HEK293T (cell line): Measurements from ENCODE around the gene S100A13.
A peak's percentile ranks its signal among the peaks of the same experiment; 100 is the strongest.

ENCODE experiments used
- CTCF ChIA-PET: fragments of 350-600 bp; formaldehyde crosslinking; extraction: SDS; loops from one replicate; lab custom pipeline; 2021; ENCODE audit warnings: antibody characterized with exemption, inconsistent platforms; lab: Yijun Ruan, JAX
- POLR2A ChIA-PET: fragments of 350-600 bp; formaldehyde crosslinking; extraction: SDS; loops from one replicate; lab custom pipeline; 2020; ENCODE audit warnings: antibody characterized with exemption, inconsistent platforms; lab: Yijun Ruan, JAX
- DNase-seq: peaks from one replicate; pipeline ENCODE4 v3.0.0; 2012; ENCODE audit warnings: mixed read lengths; ENCODE audit errors: extremely low spot score
- ARNT ChIP-seq: fragments of 450-650 bp; IDR thresholded peaks from 2 replicates; pipeline ENCODE4 v1.6.1; 2017; ENCODE audit warnings: mild to moderate bottlenecking
- BHLHE40 ChIP-seq: fragments of 450-650 bp; IDR thresholded peaks from 2 replicates; pipeline ENCODE4 v1.6.1; 2016; ENCODE audit warnings: mild to moderate bottlenecking, moderate library complexity, borderline replicate concordance
- CTBP1 ChIP-seq: fragments of 450-650 bp; IDR thresholded peaks from 2 replicates; pipeline ENCODE4 v1.6.1; 2016; ENCODE audit warnings: borderline replicate concordance
- ELF4 ChIP-seq: fragments of 450-650 bp; IDR thresholded peaks from 2 replicates; pipeline ENCODE4 v1.6.1; 2017; ENCODE audit warnings: antibody characterized with exemption
- FOXA1 ChIP-seq: fragments of 450-650 bp; IDR thresholded peaks from 2 replicates; pipeline ENCODE4 v1.6.1; 2016; ENCODE audit warnings: mild to moderate bottlenecking
- FOXK2 ChIP-seq: fragments of 450-650 bp; IDR thresholded peaks from 2 replicates; pipeline ENCODE4 v1.6.1; 2016; ENCODE audit warnings: mild to moderate bottlenecking
- FOXM1 ChIP-seq: fragments of 450-650 bp; IDR thresholded peaks from 2 replicates; pipeline ENCODE4 v1.6.1; 2017; ENCODE audit warnings: mild to moderate bottlenecking, borderline replicate concordance
- HDGF ChIP-seq: fragments of 450-650 bp; IDR thresholded peaks from 2 replicates; pipeline ENCODE4 v1.6.1; 2017; ENCODE audit warnings: antibody characterized with exemption, borderline replicate concordance
- L3MBTL2 ChIP-seq: fragments of 450-650 bp; conservative IDR thresholded peaks from 2 replicates; pipeline ENCODE4 v1.6.1; 2016; ENCODE audit warnings: mild to moderate bottlenecking
- LEF1 ChIP-seq: fragments of 450-650 bp; IDR thresholded peaks from 2 replicates; pipeline ENCODE4 v1.6.1; 2017; ENCODE audit warnings: mild to moderate bottlenecking, borderline replicate concordance
- NFRKB ChIP-seq: fragments of 450-650 bp; IDR thresholded peaks from 2 replicates; pipeline ENCODE4 v1.6.1; 2016; ENCODE audit warnings: mild to moderate bottlenecking, moderate library complexity
- SP1 ChIP-seq: fragments of 450-650 bp; IDR thresholded peaks from 2 replicates; pipeline ENCODE4 v1.6.1; 2017
- SUZ12 ChIP-seq: fragments of 450-650 bp; IDR thresholded peaks from 2 replicates; pipeline ENCODE4 v1.6.1; 2016; ENCODE audit warnings: mild to moderate bottlenecking
- TARDBP ChIP-seq: fragments of 450-650 bp; IDR thresholded peaks from 2 replicates; pipeline ENCODE4 v1.6.1; 2016
- ZNF384 ChIP-seq: fragments of 450-650 bp; IDR thresholded peaks from 2 replicates; pipeline ENCODE4 v1.6.1; 2016
- TF ChIP-seq, protein P1 (sequence below): fragments of 450-650 bp; IDR thresholded peaks from 2 replicates; pipeline ENCODE4 v1.6.1; 2016

Gene S100A13

DNA sequence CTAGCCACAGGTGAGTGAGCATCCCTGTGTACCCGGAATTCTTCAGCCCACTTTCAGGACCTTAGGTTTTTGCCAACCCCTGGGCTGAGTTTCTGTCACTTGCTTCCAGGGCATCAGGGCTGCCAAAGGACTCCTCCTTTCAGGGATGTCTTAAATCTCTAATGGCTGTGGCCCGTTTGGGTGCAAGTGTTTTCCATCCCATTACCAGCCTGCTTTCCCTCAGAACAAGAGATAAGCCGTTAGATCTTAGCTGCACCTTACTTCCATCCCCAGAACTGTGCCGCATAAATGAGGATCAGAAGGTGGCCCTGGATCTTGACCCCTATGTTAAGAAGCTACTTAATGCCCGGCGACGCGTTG is 31.9 kb upstream of the S100A13 start:
- ChIA-PET POLR2A (interaction anchor here (0.7 to 4.1 kb wide), 8 partner anchors 9 to 331 kb away, joined by 3 to 41 read pairs (median 4); partner anchors contain the start of genes CHTOP, ILF2 and S100A13), CTCF (interaction anchor here (1.3 kb wide), 1 partner anchor 149 kb away, joined by 5 read pairs; no protein-coding TSS in a partner anchor)

GRCh38 chr1:153658400-153659174 is 31.3 kb upstream of the S100A13 start, which contains the start of gene SNAPIN:
TSS of gene SNAPIN (plus strand) at chr1:153658703. CDS start at chr1:153658744, 41 bp downstream.
- TF ChIP-seq ELF4 (peak; percentile 23; the same call in 1 of the 2 replicates), HDGF (0 out of 2 replicates have a peak, but pooled peaks have one; percentile 16), L3MBTL2 (no peak; the same call in 1 of the 2 replicates), ZNF384 (no peak), ARNT (0 out of 2 replicates have a peak, but pooled peaks have one; percentile 28)
- TF ChIP-seq, protein P1, sequence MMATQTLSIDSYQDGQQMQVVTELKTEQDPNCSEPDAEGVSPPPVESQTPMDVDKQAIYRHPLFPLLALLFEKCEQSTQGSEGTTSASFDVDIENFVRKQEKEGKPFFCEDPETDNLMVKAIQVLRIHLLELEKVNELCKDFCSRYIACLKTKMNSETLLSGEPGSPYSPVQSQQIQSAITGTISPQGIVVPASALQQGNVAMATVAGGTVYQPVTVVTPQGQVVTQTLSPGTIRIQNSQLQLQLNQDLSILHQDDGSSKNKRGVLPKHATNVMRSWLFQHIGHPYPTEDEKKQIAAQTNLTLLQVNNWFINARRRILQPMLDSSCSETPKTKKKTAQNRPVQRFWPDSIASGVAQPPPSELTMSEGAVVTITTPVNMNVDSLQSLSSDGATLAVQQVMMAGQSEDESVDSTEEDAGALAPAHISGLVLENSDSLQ = no peak
- DNase-seq = peak; percentile 93
- CTCF ChIA-PET = interaction anchor here (1.3 kb wide), 1 partner anchor 148 kb away, joined by 5 read pairs; no protein-coding TSS in a partner anchor
- POLR2A ChIA-PET = interaction anchor here (0.8 to 4.1 kb wide), 8 partner anchors 9 to 332 kb away, joined by 3 to 41 read pairs (median 4); partner anchors contain the start of genes CHTOP, ILF2 and S100A13

More for the DNA sequence above, 31.9 kb upstream of the S100A13 start:
- no peak for DNase-seq
- no peak for TF ChIP-seq FOXK2
- no peak for TF ChIP-seq FOXA1
- TF ChIP-seq NFRKB = no peak
- no peak for TF ChIP-seq FOXM1
- no peak for TF ChIP-seq ARNT
- TF ChIP-seq ELF4 = no peak
- TF ChIP-seq, protein P1 = no peak
- no peak for TF ChIP-seq CTBP1
- TF ChIP-seq L3MBTL2 = no peak
- TF ChIP-seq TARDBP = no peak
- TF ChIP-seq SP1 = no peak
- TF ChIP-seq BHLHE40 = no peak
- no peak for TF ChIP-seq SUZ12

GRCh38 chr1:153655333-153655732 is 28.0 kb upstream of the S100A13 start:
- ChIA-PET CTCF (no interaction called here), POLR2A (interaction anchor here (1.3 to 2.4 kb wide), 2 partner anchors 9 to 21 kb away, joined by 5 to 13 read pairs; partner anchors contain the start of gene CHTOP)
- no peak for DNase-seq
- TF ChIP-seq ARNT = no peak
- TF ChIP-seq, protein P1 = no peak
- TF ChIP-seq SUZ12 = no peak
- TF ChIP-seq L3MBTL2 = no peak
- TF ChIP-seq FOXK2 = no peak
- no peak for TF ChIP-seq NFRKB
- TF ChIP-seq TARDBP = no peak
- no peak for TF ChIP-seq ELF4
- TF ChIP-seq ZNF384 = no peak
- TF ChIP-seq LEF1 = no peak
- no peak for TF ChIP-seq BHLHE40
- TF ChIP-seq CTBP1 = no peak
- TF ChIP-seq SP1 = no peak
- no peak for TF ChIP-seq FOXA1
- no peak for TF ChIP-seq FOXM1
- no peak for TF ChIP-seq HDGF

GRCh38 chr1:153652805-153653500 is 25.6 kb upstream of the S100A13 start:
- no peak for DNase-seq
- TF ChIP-seq ZNF384 (no peak), FOXA1 (no peak), SP1 (no peak), ARNT (no peak), ELF4 (no peak), SUZ12 (no peak)
- TF ChIP-seq, protein P1 = no peak
- POLR2A ChIA-PET = interaction anchor here (0.7 to 2.9 kb wide), 6 partner anchors 9 to 310 kb away, joined by 3 to 21 read pairs (median 3); partner anchors contain the start of genes CHTOP, INTS3, S100A1 and SLC39A1
- CTCF ChIA-PET = interaction anchor here (0.8 kb wide), 1 partner anchor 110 kb away, joined by 3 read pairs; no protein-coding TSS in a partner anchor

DNA sequence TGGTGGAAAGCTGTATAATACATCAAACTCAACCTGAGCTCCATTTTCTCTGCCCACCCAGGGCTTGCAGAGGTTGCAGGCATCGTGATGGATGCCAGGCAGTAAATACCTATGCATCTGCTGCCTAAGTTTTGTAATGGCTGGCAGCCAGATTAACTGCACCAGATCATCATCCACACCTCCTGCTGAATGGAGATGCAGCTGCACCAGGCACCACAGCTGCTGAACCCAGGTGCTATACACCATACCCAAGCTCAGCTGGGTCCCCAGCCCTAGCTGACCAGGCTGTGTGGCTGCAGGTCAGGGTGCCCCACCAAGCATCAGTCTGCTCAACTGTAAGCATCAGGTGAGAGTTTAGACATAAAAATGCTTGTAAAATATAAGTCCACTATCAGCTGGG is 24.5 kb upstream of the S100A13 start:
- POLR2A ChIA-PET = interaction anchor here (1.1 to 2.9 kb wide), 4 partner anchors 8 to 326 kb away, joined by 3 to 21 read pairs (median 4); partner anchors contain the start of genes CHTOP, JTB and S100A13
- CTCF ChIA-PET = interaction anchor here (1.2 kb wide), 1 partner anchor 15 kb away, joined by 5 read pairs; no protein-coding TSS in a partner anchor
- no peak for TF ChIP-seq ZNF384
- no peak for TF ChIP-seq HDGF
- TF ChIP-seq, protein P1 = no peak
- TF ChIP-seq SP1 = no peak
- TF ChIP-seq ARNT = no peak
- TF ChIP-seq LEF1 = no peak
- TF ChIP-seq NFRKB = no peak
- TF ChIP-seq L3MBTL2 = no peak
- no peak for TF ChIP-seq FOXA1
- no peak for TF ChIP-seq TARDBP
- no peak for TF ChIP-seq FOXM1
- no peak for TF ChIP-seq BHLHE40
- no peak for TF ChIP-seq ELF4
- TF ChIP-seq SUZ12 = no peak
- TF ChIP-seq CTBP1 = no peak
- no peak for TF ChIP-seq FOXK2
- no peak for DNase-seq
